ENCODE results near the gene HDDC2.

Gene HDDC2

GRCh38 chr6:125245523-125246264 is 56.1 kb downstream of the HDDC2 start:
- Histone ChIP-seq H3K4me1 (ENCODE audit: low read depth, poor library complexity, severe bottlenecking) (no peaks in the 10 kb centered on the region), H3K79me2 (ENCODE audit: insufficient read depth, low read depth) (no peaks in the 10 kb centered on the region), H3K4me3 (IDR thresholded peaks at IDR 0.05; ENCODE audit: insufficient read depth, low read depth, low read length) (no peak overlapping the region), H4K20me1 (ENCODE audit: insufficient read depth) (no peaks in the 10 kb centered on the region), H3K9ac (no peak overlapping the region), H2AFZ (ENCODE audit: low read depth) (no peak overlapping the region), H3K27ac (no peak overlapping the region), H3K4me2 (no peak overlapping the region), H3K27me3 (ENCODE audit: insufficient read depth, low read depth) (no peaks in the 10 kb centered on the region), H3K36me3 (ENCODE audit: insufficient read depth) (no peaks in the 10 kb centered on the region)
- TF ChIP-seq, protein P1, sequence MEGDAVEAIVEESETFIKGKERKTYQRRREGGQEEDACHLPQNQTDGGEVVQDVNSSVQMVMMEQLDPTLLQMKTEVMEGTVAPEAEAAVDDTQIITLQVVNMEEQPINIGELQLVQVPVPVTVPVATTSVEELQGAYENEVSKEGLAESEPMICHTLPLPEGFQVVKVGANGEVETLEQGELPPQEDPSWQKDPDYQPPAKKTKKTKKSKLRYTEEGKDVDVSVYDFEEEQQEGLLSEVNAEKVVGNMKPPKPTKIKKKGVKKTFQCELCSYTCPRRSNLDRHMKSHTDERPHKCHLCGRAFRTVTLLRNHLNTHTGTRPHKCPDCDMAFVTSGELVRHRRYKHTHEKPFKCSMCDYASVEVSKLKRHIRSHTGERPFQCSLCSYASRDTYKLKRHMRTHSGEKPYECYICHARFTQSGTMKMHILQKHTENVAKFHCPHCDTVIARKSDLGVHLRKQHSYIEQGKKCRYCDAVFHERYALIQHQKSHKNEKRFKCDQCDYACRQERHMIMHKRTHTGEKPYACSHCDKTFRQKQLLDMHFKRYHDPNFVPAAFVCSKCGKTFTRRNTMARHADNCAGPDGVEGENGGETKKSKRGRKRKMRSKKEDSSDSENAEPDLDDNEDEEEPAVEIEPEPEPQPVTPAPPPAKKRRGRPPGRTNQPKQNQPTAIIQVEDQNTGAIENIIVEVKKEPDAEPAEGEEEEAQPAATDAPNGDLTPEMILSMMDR (conservative IDR thresholded peaks at IDR 0.05; ENCODE audit: low read depth, low read length), result no peak

DNA sequence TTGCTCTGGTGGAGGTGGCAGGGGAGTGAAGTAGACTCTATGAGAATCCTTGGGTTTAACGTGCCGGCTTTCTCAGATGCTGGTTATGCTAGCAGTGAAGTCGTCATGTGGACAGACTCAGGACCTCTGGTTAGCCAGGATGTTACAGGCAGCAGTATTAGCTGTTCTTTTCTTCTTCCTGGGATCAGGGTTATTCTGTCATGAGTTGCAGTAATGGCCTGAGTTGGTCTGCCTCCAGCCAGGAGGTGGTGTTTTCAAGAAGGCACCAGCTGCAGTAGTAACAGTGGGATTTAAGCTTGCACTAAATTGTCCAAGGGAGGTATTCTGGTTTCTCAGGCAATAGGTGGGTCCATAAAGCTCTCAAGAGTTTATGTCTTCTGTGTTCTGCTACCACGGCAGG is 56.7 kb downstream of the HDDC2 start:
- no peak overlapping the region for H3K9ac ChIP-seq
- H3K27ac ChIP-seq, result no peak overlapping the region
- no peaks in the 10 kb centered on the region for H4K20me1 ChIP-seq (ENCODE audit: insufficient read depth)
- no peak overlapping the region for H3K4me3 ChIP-seq (IDR thresholded peaks at IDR 0.05; ENCODE audit: insufficient read depth, low read depth, low read length)
- H3K4me1 ChIP-seq (ENCODE audit: low read depth, poor library complexity, severe bottlenecking), result no peaks in the 10 kb centered on the region
- H3K27me3 ChIP-seq (ENCODE audit: insufficient read depth, low read depth), result no peaks in the 10 kb centered on the region
- no peak overlapping the region for H3K4me2 ChIP-seq
- H3K79me2 ChIP-seq (ENCODE audit: insufficient read depth, low read depth), result no peaks in the 10 kb centered on the region
- TF ChIP-seq, protein P1 (conservative IDR thresholded peaks at IDR 0.05; ENCODE audit: low read depth, low read length), result no peak
- H2AFZ ChIP-seq (ENCODE audit: low read depth), result no peak overlapping the region
- no peaks in the 10 kb centered on the region for H3K36me3 ChIP-seq (ENCODE audit: insufficient read depth)

DNA sequence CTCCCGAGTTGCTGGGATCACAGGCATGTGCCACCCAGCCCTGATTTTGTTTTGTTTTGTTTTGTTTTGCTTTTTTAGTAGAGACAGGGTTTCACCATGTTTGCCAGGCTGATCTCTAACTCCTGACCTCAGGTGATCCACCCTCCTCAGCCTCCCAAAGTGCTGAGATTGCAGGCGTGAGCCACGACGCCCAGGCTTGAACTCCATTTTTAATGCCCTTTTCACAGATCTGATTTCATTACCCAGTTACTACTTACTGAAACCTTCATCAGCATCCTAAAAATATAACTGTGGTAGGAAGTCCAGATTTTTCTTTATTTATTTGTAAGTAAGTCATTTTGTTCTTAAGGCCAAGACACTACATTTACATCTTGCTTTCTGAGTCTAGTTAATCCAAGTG is 64.0 kb downstream of the HDDC2 start:
- TF ChIP-seq, protein P1 (conservative IDR thresholded peaks at IDR 0.05; ENCODE audit: low read depth, low read length), result no peak
- H2AFZ ChIP-seq (ENCODE audit: low read depth), result no peak overlapping the region
- H3K36me3 ChIP-seq (ENCODE audit: insufficient read depth), result no peaks in the 10 kb centered on the region
- H3K4me1 ChIP-seq (ENCODE audit: low read depth, poor library complexity, severe bottlenecking), result no peaks in the 10 kb centered on the region
- no peak overlapping the region for H3K9ac ChIP-seq
- no peaks in the 10 kb centered on the region for H3K27me3 ChIP-seq (ENCODE audit: insufficient read depth, low read depth)
- H3K79me2 ChIP-seq (ENCODE audit: insufficient read depth, low read depth), result no peaks in the 10 kb centered on the region
- H3K4me2 ChIP-seq, result no peak overlapping the region
- no peaks in the 10 kb centered on the region for H4K20me1 ChIP-seq (ENCODE audit: insufficient read depth)
- H3K4me3 ChIP-seq (IDR thresholded peaks at IDR 0.05; ENCODE audit: insufficient read depth, low read depth, low read length), result no peak overlapping the region
- no peak overlapping the region for H3K27ac ChIP-seq

GRCh38 chr6:125236536-125237327 is 65.0 kb downstream of the HDDC2 start:
- Histone ChIP-seq H3K9ac (no peak overlapping the region), H3K36me3 (ENCODE audit: insufficient read depth) (no peaks in the 10 kb centered on the region), H3K4me2 (no peak overlapping the region), H3K27me3 (ENCODE audit: insufficient read depth, low read depth) (no peaks in the 10 kb centered on the region), H3K79me2 (ENCODE audit: insufficient read depth, low read depth) (no peaks in the 10 kb centered on the region), H3K4me3 (IDR thresholded peaks at IDR 0.05; ENCODE audit: insufficient read depth, low read depth, low read length) (no peak overlapping the region), H3K4me1 (ENCODE audit: low read depth, poor library complexity, severe bottlenecking) (no peaks in the 10 kb centered on the region), H2AFZ (ENCODE audit: low read depth) (no peak overlapping the region), H3K27ac (no peak overlapping the region), H4K20me1 (ENCODE audit: insufficient read depth) (no peaks in the 10 kb centered on the region)
- TF ChIP-seq, protein P1 (conservative IDR thresholded peaks at IDR 0.05; ENCODE audit: low read depth, low read length), result no peak

Data from KMS-11 (cell line).